ENCODE results near the gene SELP. TPM values are rescaled to one million over a fixed set of nuclear protein-coding genes. Genes with fewer than 3 reads are reported as not detected.

The SELP gene
- polyA plus RNA-seq, 1 donor (not counting 4 experiments of a cell fraction or from before 2014, with no cell fraction given) = 0.09 TPM

DNA sequence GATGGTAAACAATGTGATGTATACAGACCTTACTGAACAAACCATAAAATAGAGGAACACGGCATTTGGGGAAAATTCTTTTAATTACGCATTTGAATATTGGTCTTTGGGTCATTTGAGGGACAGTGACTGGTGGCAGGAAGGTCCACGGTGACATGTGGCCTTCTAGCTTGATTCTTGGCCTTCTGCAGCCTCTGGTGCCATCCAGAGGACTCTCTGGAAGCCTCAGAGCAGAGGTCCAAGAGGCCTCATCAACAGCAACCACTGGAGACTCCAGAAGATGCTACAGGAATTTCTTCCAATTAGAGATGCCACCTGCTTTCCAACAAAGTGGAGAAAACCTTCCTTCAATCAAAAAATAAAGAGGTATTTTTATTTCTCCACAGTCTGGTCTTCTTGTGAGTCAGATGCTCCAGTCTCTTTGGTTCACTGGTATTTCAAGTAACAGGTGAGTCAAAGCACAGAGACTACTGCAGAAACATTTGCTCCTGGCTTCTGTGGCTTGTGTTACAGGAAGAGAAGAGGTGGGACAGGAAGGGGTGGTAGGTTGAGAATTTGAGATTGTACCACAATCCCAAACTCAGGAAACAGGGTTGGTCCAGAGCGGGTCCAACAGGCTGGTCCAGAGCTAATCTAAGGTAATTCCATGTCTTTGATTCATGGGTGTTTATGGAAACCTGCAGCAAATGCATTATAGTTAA, 41.0 kb downstream of the SELP start:
- peaks cover 8% of the 10 kb centered on the region for H3K4me1 ChIP-seq (ENCODE audit: control insufficient read depth, extremely low read depth, insufficient read depth, low read length)
- DNase-seq (ENCODE audit: low read depth, low spot score) = no peak
- H4K20me1 ChIP-seq (ENCODE audit: control insufficient read depth, extremely low read depth, insufficient read depth, low read length) = no peaks in the 10 kb centered on the region
- no peaks in the 10 kb centered on the region for H3K9me3 ChIP-seq (ENCODE audit: control insufficient read depth, low read depth, low read length)
- no peaks in the 10 kb centered on the region for H3K9me1 ChIP-seq (ENCODE audit: control insufficient read depth, extremely low read depth, insufficient read depth, low read length)
- dilution Hi-C loops (cut with MboI; ENCODE audit: extremely low pct_ligation_motif_present, low sequenced_read_pairs) = no loop called here
- H3K4me2 ChIP-seq (ENCODE audit: control insufficient read depth, extremely low read depth, insufficient read depth, low read depth, low read length) = no peak overlapping the region
- H3K9ac ChIP-seq (ENCODE audit: control insufficient read depth, extremely low read depth, insufficient read depth, low read length) = no peak overlapping the region
- no peaks in the 10 kb centered on the region for H3K36me3 ChIP-seq (ENCODE audit: control insufficient read depth in 2 of 2, extremely low read depth in 1 of 2, insufficient read depth in 2 of 2, low read length in 2 of 2)
- H3K27ac ChIP-seq (ENCODE audit: control insufficient read depth, insufficient read depth, low read length) = no peak overlapping the region
- peaks cover 2% of the 10 kb centered on the region for H3K27me3 ChIP-seq (ENCODE audit: control insufficient read depth, extremely low read depth, insufficient read depth, low read length)
- no peak overlapping the region for H2AFZ ChIP-seq (ENCODE audit: control insufficient read depth, low read length)
- no peak for FAIRE-seq
- TF ChIP-seq, protein P1, sequence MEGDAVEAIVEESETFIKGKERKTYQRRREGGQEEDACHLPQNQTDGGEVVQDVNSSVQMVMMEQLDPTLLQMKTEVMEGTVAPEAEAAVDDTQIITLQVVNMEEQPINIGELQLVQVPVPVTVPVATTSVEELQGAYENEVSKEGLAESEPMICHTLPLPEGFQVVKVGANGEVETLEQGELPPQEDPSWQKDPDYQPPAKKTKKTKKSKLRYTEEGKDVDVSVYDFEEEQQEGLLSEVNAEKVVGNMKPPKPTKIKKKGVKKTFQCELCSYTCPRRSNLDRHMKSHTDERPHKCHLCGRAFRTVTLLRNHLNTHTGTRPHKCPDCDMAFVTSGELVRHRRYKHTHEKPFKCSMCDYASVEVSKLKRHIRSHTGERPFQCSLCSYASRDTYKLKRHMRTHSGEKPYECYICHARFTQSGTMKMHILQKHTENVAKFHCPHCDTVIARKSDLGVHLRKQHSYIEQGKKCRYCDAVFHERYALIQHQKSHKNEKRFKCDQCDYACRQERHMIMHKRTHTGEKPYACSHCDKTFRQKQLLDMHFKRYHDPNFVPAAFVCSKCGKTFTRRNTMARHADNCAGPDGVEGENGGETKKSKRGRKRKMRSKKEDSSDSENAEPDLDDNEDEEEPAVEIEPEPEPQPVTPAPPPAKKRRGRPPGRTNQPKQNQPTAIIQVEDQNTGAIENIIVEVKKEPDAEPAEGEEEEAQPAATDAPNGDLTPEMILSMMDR (optimal IDR thresholded peaks at IDR 0.05 in 1 of 3, IDR thresholded peaks at IDR 0.05 in 1 of 3, conservative IDR thresholded peaks at IDR 0.05 in 1 of 3; ENCODE audit: extremely low read depth in 1 of 3, insufficient read depth in 2 of 3, low read length in 3 of 3) = no peak
- TF ChIP-seq EZH2 (IDR thresholded peaks at IDR 0.05; ENCODE audit: low read length) = no peak
- no peak overlapping the region for H3K4me3 ChIP-seq (ENCODE audit: control insufficient read depth in 2 of 3, extremely low read depth in 1 of 3, insufficient read depth in 2 of 3, low read depth in 1 of 3, low read length in 3 of 3)
- H3K79me2 ChIP-seq (ENCODE audit: control insufficient read depth, insufficient read depth, low read length) = no peaks in the 10 kb centered on the region

DNA sequence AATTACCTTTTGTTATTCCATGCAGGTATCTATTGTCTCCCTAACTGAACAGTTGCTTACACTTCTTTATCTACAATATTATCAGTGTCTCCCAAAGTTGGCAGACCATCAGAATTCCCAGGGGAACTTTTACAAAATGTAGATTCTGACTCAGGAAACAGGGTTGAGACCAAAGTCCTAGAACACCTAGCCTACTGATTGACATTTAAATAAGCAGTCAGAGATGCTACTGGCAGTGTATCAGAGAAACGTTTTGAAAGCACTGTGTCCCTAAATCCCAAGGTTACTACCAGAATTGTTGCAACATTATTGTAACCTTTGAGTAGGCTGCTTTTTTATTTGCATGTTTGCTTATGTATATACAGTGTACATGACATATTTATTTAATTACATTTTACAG, 41.8 kb downstream of the SELP start:
- no peak overlapping the region for H3K27ac ChIP-seq (ENCODE audit: control insufficient read depth, insufficient read depth, low read length)
- no peaks in the 10 kb centered on the region for H3K9me1 ChIP-seq (ENCODE audit: control insufficient read depth, extremely low read depth, insufficient read depth, low read length)
- no peak overlapping the region for H2AFZ ChIP-seq (ENCODE audit: control insufficient read depth, low read length)
- H3K4me1 ChIP-seq (ENCODE audit: control insufficient read depth, extremely low read depth, insufficient read depth, low read length) = peaks cover 8% of the 10 kb centered on the region
- H3K9ac ChIP-seq (ENCODE audit: control insufficient read depth, extremely low read depth, insufficient read depth, low read length) = no peak overlapping the region
- no peak overlapping the region for H3K4me2 ChIP-seq (ENCODE audit: control insufficient read depth, extremely low read depth, insufficient read depth, low read depth, low read length)
- no peaks in the 10 kb centered on the region for H4K20me1 ChIP-seq (ENCODE audit: control insufficient read depth, extremely low read depth, insufficient read depth, low read length)
- H3K79me2 ChIP-seq (ENCODE audit: control insufficient read depth, insufficient read depth, low read length) = no peaks in the 10 kb centered on the region
- H3K27me3 ChIP-seq (ENCODE audit: control insufficient read depth, extremely low read depth, insufficient read depth, low read length) = peaks cover 2% of the 10 kb centered on the region
- no peak for FAIRE-seq
- dilution Hi-C loops (cut with MboI; ENCODE audit: extremely low pct_ligation_motif_present, low sequenced_read_pairs) = no loop called here
- H3K36me3 ChIP-seq (ENCODE audit: control insufficient read depth in 2 of 2, extremely low read depth in 1 of 2, insufficient read depth in 2 of 2, low read length in 2 of 2) = no peaks in the 10 kb centered on the region
- no peak for DNase-seq (ENCODE audit: low read depth, low spot score)
- no peak overlapping the region for H3K4me3 ChIP-seq (ENCODE audit: control insufficient read depth in 2 of 3, extremely low read depth in 1 of 3, insufficient read depth in 2 of 3, low read depth in 1 of 3, low read length in 3 of 3)
- TF ChIP-seq EZH2 (IDR thresholded peaks at IDR 0.05; ENCODE audit: low read length) = no peak
- TF ChIP-seq, protein P1 (optimal IDR thresholded peaks at IDR 0.05 in 1 of 3, IDR thresholded peaks at IDR 0.05 in 1 of 3, conservative IDR thresholded peaks at IDR 0.05 in 1 of 3; ENCODE audit: extremely low read depth in 1 of 3, insufficient read depth in 2 of 3, low read length in 3 of 3) = no peak
- H3K9me3 ChIP-seq (ENCODE audit: control insufficient read depth, low read depth, low read length) = no peaks in the 10 kb centered on the region
